Measurements from ENCODE around the gene ZMYND19. TPM values are rescaled to one million over a fixed set of nuclear protein-coding genes. Genes with fewer than 3 reads are reported as not detected.
"Not testable (repeated sequence)": the region's sequence is repeated elsewhere in the genome, so short reads cannot be mapped to it uniquely, and the experiment has no call there.

The ZMYND19 gene
- total and polyA plus RNA-seq, 2 of the 4 experiments (the other 2 are of a cell fraction), result 14.3 to 21.4 TPM

DNA sequence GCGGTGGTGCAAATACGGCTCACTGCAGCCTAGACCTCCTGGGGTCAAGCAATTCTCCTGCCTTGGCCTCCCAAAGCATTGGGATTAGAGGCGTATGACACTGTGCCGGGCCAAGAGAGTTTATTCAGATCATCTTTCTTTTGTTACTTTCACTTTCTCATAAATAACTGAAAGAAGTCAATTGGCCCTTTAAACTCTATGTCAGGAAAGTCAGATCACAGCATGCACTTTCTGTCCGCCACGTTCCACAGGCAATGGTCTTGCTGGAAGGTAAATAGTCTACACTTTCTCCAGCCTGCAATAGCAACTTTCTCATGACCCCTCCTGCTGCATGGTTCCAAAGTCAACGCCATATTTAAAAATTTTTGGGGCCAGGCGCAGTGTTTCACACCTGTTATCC, 8.6 kb upstream of the ZMYND19 start:
- POLR2A ChIA-PET (ENCODE audit: unreplicated experiment), result no interaction called here
- peaks cover 5% of the 10 kb centered on the region; the same call in 1 of the 2 replicates for H3K27me3 ChIP-seq (ENCODE audit: control insufficient read depth, insufficient read depth, low read length)

DNA sequence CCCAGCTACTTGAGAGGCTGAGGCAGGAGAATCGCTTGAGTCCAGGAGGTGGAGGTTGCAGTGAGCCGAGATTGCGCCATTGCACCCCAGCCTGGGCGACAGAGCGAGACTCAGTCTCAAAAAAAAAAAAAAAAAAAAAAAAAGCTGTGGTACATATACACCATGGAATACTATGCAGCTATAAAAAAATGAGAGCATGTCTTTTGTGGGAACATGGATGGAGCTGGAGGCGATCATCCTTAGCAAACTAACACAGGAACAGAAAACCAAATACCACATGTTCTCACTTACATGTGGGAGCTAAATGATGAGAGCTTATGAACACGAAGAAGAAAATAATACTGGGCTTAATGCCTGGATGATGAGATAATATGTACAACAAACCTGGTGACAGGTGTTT, 6.3 kb upstream of the ZMYND19 start:
- H4K91ac ChIP-seq (ENCODE audit: insufficient read depth, low read depth, low read length); H3K18ac ChIP-seq (ENCODE audit: low read depth, low read length); H2BK15ac ChIP-seq (ENCODE audit: low read depth, low read length); H3K27ac ChIP-seq (ENCODE audit: insufficient read depth, low read length); H3K56ac ChIP-seq (ENCODE audit: extremely low read depth, insufficient read depth, low read length); H2AK5ac ChIP-seq (ENCODE audit: low read depth, low read length); H4K20me1 ChIP-seq (ENCODE audit: insufficient read depth, low read length); H2AFZ ChIP-seq (replicated peaks; ENCODE audit: low read length, poor library complexity); H3K4me1 ChIP-seq (ENCODE audit: control insufficient read depth, insufficient read depth, low read length); H3K23ac ChIP-seq (ENCODE audit: low read depth, low read length); H3K9ac ChIP-seq (ENCODE audit: low read depth, low read length); intact Hi-C loops (cut with micrococcal nuclease); H3K9me3 ChIP-seq (ENCODE audit: control insufficient read depth, insufficient read depth, low read length); H2BK5ac ChIP-seq (ENCODE audit: low read depth, low read length, poor library complexity, severe bottlenecking); BruUV-seq (replicated peaks); H2BK20ac ChIP-seq (ENCODE audit: low read depth, low read length); dilution Hi-C loops (cut with HindIII; ENCODE audit: low sequenced_read_pairs, unreplicated experiment); H2BK120ac ChIP-seq (ENCODE audit: low read depth, low read length); H3K4ac ChIP-seq (ENCODE audit: low read depth, low read length); H4K5ac ChIP-seq (ENCODE audit: low read depth, low read length); H3K14ac ChIP-seq (replicated peaks; ENCODE audit: low read depth, low read length); H2AK9ac ChIP-seq (replicated peaks; ENCODE audit: low read depth, low read length, poor library complexity); H4K8ac ChIP-seq (ENCODE audit: low read depth in 2 of 2, low read length in 2 of 2); CTCF ChIA-PET; DNase-seq; POLR2A ChIA-PET (ENCODE audit: unreplicated experiment); ATAC-seq (ENCODE audit: low read depth); H3K9me1 ChIP-seq (ENCODE audit: insufficient read depth, low read length); H3K27me3 ChIP-seq (ENCODE audit: control insufficient read depth, insufficient read depth, low read length); in situ Hi-C loops (cut with MboI; ENCODE audit: low sequenced_read_pairs); H3K36me3 ChIP-seq (ENCODE audit: control insufficient read depth, insufficient read depth, low read length); H3K4me2 ChIP-seq (ENCODE audit: low read depth, low read length); H3K4me3 ChIP-seq (ENCODE audit: insufficient read depth, low read depth, low read length); H3K79me1 ChIP-seq (ENCODE audit: low read depth in 1 of 2, low read length in 2 of 2): not testable (repeated sequence)
- no CpG with 5 or more reads among the region's 7 CpGs for WGBS, 2 experiments (ENCODE audit: extremely low coverage in 2 of 2, insufficient read length in 1 of 2)

More for the DNA sequence above, 8.6 kb upstream of the ZMYND19 start:
- Histone ChIP-seq H4K91ac (ENCODE audit: insufficient read depth, low read depth, low read length) (no peak overlapping the region), H4K5ac (ENCODE audit: low read depth, low read length) (no peak overlapping the region), H2BK120ac (ENCODE audit: low read depth, low read length) (no peak overlapping the region), H3K23ac (ENCODE audit: low read depth, low read length) (no peak overlapping the region), H2AFZ (replicated peaks; ENCODE audit: low read length, poor library complexity) (no peak overlapping the region), H3K27ac (ENCODE audit: insufficient read depth, low read length) (no peak overlapping the region), H3K56ac (ENCODE audit: extremely low read depth, insufficient read depth, low read length) (no peak overlapping the region), H3K4ac (ENCODE audit: low read depth, low read length) (no peak overlapping the region), H3K36me3 (ENCODE audit: control insufficient read depth, insufficient read depth, low read length) (no peaks in the 10 kb centered on the region), H3K4me2 (ENCODE audit: low read depth, low read length) (no peak overlapping the region), H4K8ac (ENCODE audit: low read depth in 2 of 2, low read length in 2 of 2) (no peak overlapping the region), H3K79me1 (ENCODE audit: low read depth in 1 of 2, low read length in 2 of 2) (no peaks in the 10 kb centered on the region), H3K14ac (replicated peaks; ENCODE audit: low read depth, low read length) (no peak overlapping the region), H2BK20ac (ENCODE audit: low read depth, low read length) (no peak overlapping the region), H2AK9ac (replicated peaks; ENCODE audit: low read depth, low read length, poor library complexity) (no peak overlapping the region), H2AK5ac (ENCODE audit: low read depth, low read length) (no peak overlapping the region), H2BK15ac (ENCODE audit: low read depth, low read length) (no peak overlapping the region), H3K4me1 (ENCODE audit: control insufficient read depth, insufficient read depth, low read length) (no peaks in the 10 kb centered on the region), H3K9me1 (ENCODE audit: insufficient read depth, low read length) (peaks cover 3% of the 10 kb centered on the region; the same call in 1 of the 2 replicates), H3K9ac (ENCODE audit: low read depth, low read length) (no peak overlapping the region), H2BK5ac (ENCODE audit: low read depth, low read length, poor library complexity, severe bottlenecking) (no peak overlapping the region), H3K4me3 (ENCODE audit: insufficient read depth, low read depth, low read length) (no peak overlapping the region), H3K9me3 (ENCODE audit: control insufficient read depth, insufficient read depth, low read length) (no peaks in the 10 kb centered on the region), H4K20me1 (ENCODE audit: insufficient read depth, low read length) (no peaks in the 10 kb centered on the region), H3K18ac (ENCODE audit: low read depth, low read length) (no peak overlapping the region)
- BruUV-seq (replicated peaks), result no TSS peak
- dilution Hi-C loops (cut with HindIII; ENCODE audit: low sequenced_read_pairs, unreplicated experiment), result no loop called here
- intact Hi-C loops (cut with micrococcal nuclease), result no loop called here
- TF ChIP-seq, protein P1, sequence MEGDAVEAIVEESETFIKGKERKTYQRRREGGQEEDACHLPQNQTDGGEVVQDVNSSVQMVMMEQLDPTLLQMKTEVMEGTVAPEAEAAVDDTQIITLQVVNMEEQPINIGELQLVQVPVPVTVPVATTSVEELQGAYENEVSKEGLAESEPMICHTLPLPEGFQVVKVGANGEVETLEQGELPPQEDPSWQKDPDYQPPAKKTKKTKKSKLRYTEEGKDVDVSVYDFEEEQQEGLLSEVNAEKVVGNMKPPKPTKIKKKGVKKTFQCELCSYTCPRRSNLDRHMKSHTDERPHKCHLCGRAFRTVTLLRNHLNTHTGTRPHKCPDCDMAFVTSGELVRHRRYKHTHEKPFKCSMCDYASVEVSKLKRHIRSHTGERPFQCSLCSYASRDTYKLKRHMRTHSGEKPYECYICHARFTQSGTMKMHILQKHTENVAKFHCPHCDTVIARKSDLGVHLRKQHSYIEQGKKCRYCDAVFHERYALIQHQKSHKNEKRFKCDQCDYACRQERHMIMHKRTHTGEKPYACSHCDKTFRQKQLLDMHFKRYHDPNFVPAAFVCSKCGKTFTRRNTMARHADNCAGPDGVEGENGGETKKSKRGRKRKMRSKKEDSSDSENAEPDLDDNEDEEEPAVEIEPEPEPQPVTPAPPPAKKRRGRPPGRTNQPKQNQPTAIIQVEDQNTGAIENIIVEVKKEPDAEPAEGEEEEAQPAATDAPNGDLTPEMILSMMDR (conservative IDR thresholded peaks at IDR 0.05; ENCODE audit: low read depth, low read length), result no peak
- ATAC-seq (ENCODE audit: low read depth) (no peak), DNase-seq (no peak)
- in situ Hi-C loops (cut with MboI; ENCODE audit: low sequenced_read_pairs), result no loop called here
- CTCF ChIA-PET, result no interaction called here
- WGBS, 2 experiments (ENCODE audit: extremely low coverage in 2 of 2, insufficient read length in 1 of 2), result 83% methylated on average over 5 of the region's 8 CpGs; no CpG with 5 or more reads in 1 of the 2 experiments
